IPS DF 6.9 (cell line): ENCODE results near the gene WNT4.

Source experiments
- DNase-seq: peaks from one replicate; pipeline ENCODE4 v3.0.0-alpha.2; 2013; ENCODE audit warnings: low read depth, low spot score
- H3K27ac ChIP-seq: one replicate; pipeline ENCODE4 v1.5.1; 2013; ENCODE audit warnings: low read length, control low read depth
- H3K27me3 ChIP-seq: 2 replicates; pipeline ENCODE4 v1.6.1; 2013; ENCODE audit warnings: mild to moderate bottlenecking, low read length; ENCODE audit not compliant: control insufficient read depth, insufficient read depth
- H3K36me3 ChIP-seq: 2 replicates; pipeline ENCODE4 v1.6.1; 2013; ENCODE audit warnings: low read length; ENCODE audit not compliant: control insufficient read depth, insufficient read depth
- H3K4me1 ChIP-seq: 2 replicates; pipeline ENCODE4 v1.6.1; 2013; ENCODE audit warnings: low read length; ENCODE audit not compliant: control insufficient read depth, insufficient read depth
- H3K4me3 ChIP-seq: 2 replicates; pipeline ENCODE4 v1.5.1; 2013; ENCODE audit warnings: mild to moderate bottlenecking, low read length
- H3K9me3 ChIP-seq: 2 replicates; pipeline ENCODE4 v1.6.1; 2013; ENCODE audit warnings: low read length, inconsistent platforms; ENCODE audit not compliant: control insufficient read depth, insufficient read depth
- WGBS: extraction: QIAGEN DNeasy Blood & Tissue Kit; methylation state at CpG from one replicate; pipeline ENCODE4 v1.1.7; 2013; ENCODE audit warnings: mixed read lengths, missing lambda C conversion rate; ENCODE audit not compliant: insufficient read length, insufficient coverage; 5-methylcytosine and 5-hydroxymethylcytosine counted together

WNT4 gene

DNA sequence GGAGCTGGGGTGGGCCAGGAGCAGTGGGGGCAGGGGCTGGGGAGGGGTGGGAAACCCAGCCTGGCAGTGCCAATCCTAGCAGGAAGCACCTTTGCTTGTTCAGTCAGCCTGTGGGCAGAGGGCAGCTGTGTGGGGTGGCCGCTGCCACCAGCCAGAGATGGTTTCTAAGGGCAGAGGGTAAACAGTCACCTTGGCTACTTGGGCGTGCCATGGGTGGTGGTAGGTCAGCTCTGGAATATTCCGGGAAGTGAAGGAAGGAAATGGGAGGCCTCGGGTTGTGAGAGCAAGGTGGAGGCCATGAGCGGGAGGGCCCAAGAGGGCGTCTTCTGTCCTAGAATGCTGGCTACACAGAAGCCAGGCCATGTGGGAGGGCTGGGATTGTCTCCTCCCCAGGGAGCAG lies 20.7 kb upstream of the WNT4 start:
- Histone ChIP-seq H3K4me3 (no peak overlapping the region), H3K4me1 (no peaks in the 10 kb centered on the region), H3K9me3 (no peaks in the 10 kb centered on the region), H3K27me3 (no peaks in the 10 kb centered on the region), H3K36me3 (no peaks in the 10 kb centered on the region), H3K27ac (no peak overlapping the region)
- DNase-seq: no peak
- no CpG with 5 or more reads among the region's 6 CpGs for WGBS

DNA sequence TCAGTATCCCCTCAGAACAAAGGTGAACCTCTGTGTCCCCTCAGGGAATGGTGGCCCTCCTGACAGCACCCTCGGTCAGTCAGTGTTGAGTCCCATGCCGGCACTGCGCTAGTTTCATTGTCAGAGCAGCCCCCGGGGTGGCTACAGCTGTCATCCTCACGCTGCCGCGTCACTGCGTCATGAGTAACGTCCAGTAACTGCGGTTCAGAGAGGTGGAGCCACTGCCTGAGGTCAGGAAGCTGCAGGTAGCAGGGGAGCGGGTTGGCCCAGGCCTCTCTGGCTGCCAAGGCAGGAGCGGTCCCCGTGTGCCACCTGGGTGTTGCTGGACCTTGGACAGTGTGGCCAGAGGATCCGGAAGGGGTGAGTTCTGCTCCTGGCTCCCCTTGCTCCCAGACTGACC lies 20.2 kb upstream of the WNT4 start:
- H3K4me3 ChIP-seq: no peak overlapping the region
- no CpG with 5 or more reads among the region's 14 CpGs for WGBS
- no peaks in the 10 kb centered on the region for H3K9me3 ChIP-seq
- H3K27ac ChIP-seq: no peak overlapping the region
- DNase-seq: no peak
- no peaks in the 10 kb centered on the region for H3K36me3 ChIP-seq
- H3K27me3 ChIP-seq: no peaks in the 10 kb centered on the region
- no peaks in the 10 kb centered on the region for H3K4me1 ChIP-seq

DNA sequence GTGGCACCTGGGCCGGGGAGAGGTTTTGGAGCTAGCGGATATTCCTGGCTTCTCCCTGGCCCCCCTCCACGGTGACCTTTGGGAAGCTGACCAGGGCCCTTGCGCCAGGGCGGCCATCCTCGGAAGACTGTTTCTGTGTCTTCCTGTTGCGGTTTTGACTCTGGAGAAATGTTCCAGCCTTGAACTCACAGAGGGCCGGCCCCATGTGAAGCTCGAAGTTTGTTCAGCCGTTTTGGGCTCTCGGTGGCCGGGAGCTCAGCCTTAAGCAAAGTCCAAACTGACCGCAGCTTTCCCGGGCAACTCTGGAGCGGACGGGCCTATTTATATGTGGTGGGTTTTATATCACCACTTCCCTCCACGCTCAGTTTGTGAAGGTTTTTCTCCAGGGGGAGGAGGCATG lies 17.0 kb upstream of the WNT4 start:
- DNase-seq: no peak
- no peak overlapping the region for H3K4me3 ChIP-seq
- no peaks in the 10 kb centered on the region for H3K36me3 ChIP-seq
- no peaks in the 10 kb centered on the region for H3K27me3 ChIP-seq
- H3K27ac ChIP-seq: no peak overlapping the region
- WGBS: no CpG with 5 or more reads among the region's 17 CpGs
- H3K4me1 ChIP-seq: no peaks in the 10 kb centered on the region
- H3K9me3 ChIP-seq: no peaks in the 10 kb centered on the region

DNA sequence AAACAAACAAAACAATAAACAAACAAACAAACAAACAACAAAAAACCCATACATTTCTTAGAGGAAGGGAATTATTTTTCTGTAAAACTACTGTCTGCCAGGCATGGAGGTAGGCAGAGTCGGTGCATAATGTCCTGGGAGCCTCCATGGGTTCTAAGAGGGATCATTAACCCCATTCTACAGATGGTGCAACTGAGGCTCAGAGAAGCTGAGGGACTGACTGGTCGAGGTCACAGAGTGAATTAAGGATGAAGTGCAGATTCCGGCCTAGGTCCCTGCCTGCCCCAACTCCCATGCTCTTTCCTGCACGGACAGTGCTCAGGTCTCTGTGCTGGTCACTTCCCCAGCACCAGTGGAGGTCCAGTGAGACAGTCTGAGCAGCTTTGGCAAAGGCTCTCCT lies 15.8 kb upstream of the WNT4 start:
- H3K4me1 ChIP-seq: no peaks in the 10 kb centered on the region
- H3K9me3 ChIP-seq: no peaks in the 10 kb centered on the region
- H3K36me3 ChIP-seq: no peaks in the 10 kb centered on the region
- no peak overlapping the region for H3K4me3 ChIP-seq
- no peak for DNase-seq
- no CpG with 5 or more reads among the region's 4 CpGs for WGBS
- H3K27me3 ChIP-seq: no peaks in the 10 kb centered on the region
- no peak overlapping the region for H3K27ac ChIP-seq

DNA sequence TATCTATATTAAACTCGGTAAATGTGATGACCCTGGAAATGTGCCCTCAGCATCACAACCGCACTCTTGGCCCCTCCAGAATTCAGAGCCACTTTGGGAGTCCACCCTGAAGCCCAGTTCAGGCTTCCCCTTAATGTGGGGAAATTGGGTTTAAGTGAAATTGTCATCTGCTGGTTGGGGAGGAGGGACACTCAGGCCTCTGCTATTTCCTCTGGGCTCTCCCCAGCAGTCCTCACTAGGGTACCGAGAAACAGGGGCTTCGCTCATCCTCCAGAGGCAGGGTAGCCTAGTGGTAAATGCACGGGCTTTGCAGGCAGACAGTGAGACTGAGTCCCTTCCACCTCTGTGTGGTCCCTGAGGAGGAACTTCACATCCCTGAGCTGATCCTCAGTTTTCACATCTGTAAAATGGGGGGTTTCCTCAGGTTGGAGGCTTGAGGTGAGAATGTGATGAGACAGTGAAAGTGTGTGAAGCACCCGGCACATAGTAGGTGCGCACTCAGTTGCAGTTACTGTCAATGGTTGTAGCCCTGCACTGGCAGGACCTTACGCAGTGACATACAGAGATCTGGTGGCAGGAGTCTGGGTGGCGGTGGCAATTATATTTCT lies 14.6 kb upstream of the WNT4 start:
- Histone ChIP-seq H3K27me3 (no peaks in the 10 kb centered on the region), H3K27ac (no peak overlapping the region), H3K4me1 (no peaks in the 10 kb centered on the region), H3K4me3 (no peak overlapping the region), H3K9me3 (no peaks in the 10 kb centered on the region), H3K36me3 (no peaks in the 10 kb centered on the region)
- WGBS: no CpG with 5 or more reads among the region's 9 CpGs
- DNase-seq: no peak

DNA sequence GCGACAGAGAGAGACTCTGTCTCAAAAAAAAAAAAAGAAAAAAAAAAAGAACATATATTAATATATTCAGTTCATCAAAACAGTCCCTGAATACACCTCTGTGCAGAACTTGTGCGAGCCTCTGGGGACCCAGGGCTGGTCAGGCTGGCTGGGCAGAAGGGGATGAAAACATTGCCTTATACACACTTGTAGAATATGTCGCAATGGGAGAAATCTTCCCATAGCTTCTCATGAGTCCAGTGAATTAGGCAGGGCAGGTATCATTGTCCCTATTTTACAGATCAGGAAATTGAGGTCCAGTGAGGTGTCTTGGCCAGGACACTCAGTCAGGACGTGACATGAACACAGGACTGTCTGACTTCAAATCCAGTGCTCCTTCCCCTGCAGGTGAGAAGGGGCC lies 12.6 kb upstream of the WNT4 start:
- DNase-seq: no peak
- no peaks in the 10 kb centered on the region for H3K36me3 ChIP-seq
- no peak overlapping the region for H3K4me3 ChIP-seq
- no peaks in the 10 kb centered on the region for H3K27me3 ChIP-seq
- no peaks in the 10 kb centered on the region for H3K4me1 ChIP-seq
- no CpG with 5 or more reads among the region's 4 CpGs for WGBS
- H3K27ac ChIP-seq: no peak overlapping the region
- no peaks in the 10 kb centered on the region for H3K9me3 ChIP-seq

DNA sequence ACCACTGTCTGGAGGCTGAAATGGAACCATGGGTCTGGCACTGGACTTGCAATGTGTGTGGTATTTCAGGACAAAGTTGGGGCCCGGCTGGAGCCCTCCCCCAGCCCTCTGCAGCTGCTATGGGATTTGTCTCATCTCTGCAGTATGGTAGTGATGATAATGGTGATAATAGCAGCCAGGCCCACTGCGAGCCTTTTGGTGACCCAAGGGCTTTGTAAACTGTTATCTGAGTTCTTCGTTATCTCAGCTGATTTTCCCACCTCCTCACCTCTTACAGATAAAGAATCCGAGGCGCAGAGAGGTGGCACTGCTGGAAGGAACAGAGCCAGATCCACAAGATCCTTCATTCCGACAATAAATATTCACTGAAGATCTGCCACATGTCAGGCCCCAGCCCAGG lies 11.7 kb upstream of the WNT4 start:
- H3K36me3 ChIP-seq: no peaks in the 10 kb centered on the region
- H3K27me3 ChIP-seq: no peaks in the 10 kb centered on the region
- H3K4me3 ChIP-seq: no peak overlapping the region
- H3K27ac ChIP-seq: no peak overlapping the region
- no peak for DNase-seq
- H3K4me1 ChIP-seq: no peaks in the 10 kb centered on the region
- WGBS: no CpG with 5 or more reads among the region's 6 CpGs
- no peaks in the 10 kb centered on the region for H3K9me3 ChIP-seq

DNA sequence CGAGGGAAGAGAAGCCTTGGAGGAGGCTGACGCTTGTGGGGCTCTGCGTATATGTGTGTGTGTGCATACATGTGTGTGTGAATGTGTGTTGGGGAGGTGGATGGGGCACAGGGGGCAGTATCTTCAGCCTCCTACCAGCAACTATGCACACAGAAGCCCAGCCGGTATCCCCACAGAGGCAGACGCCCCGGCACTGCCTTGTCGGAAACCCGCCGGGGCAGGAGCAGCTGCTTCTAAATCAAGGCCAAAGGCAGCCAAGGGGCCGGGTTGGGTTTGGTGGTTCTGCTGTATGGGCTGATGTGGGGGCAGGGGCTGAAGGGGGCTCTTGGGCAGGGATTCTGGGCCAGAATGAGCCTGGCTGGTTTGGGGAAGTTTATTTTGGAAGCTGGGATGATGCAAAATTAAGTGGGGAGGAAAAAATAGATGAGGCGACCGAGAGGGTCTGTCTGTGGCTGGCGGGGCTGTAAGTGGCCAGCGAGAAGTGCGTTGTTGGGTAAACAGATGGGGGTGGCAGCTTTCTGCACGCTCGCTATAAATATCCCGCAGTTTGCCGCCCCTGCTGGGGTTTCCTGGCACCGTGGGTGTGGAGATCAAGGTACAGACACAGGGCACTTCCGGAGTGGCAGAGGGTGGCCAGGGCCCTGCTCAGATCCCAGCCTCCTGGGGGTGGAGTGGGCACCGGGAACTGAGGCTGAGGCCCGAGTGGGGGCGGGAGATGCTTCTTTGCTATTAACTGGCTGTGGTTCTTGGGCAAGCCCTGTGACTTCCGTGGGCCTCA lies 11.0 kb upstream of the WNT4 start:
- Histone ChIP-seq H3K4me1 (no peaks in the 10 kb centered on the region), H3K27me3 (no peaks in the 10 kb centered on the region), H3K36me3 (no peaks in the 10 kb centered on the region), H3K9me3 (no peaks in the 10 kb centered on the region), H3K27ac (no peak overlapping the region), H3K4me3 (no peak overlapping the region)
- no peak for DNase-seq
- no CpG with 5 or more reads among the region's 25 CpGs for WGBS

DNA sequence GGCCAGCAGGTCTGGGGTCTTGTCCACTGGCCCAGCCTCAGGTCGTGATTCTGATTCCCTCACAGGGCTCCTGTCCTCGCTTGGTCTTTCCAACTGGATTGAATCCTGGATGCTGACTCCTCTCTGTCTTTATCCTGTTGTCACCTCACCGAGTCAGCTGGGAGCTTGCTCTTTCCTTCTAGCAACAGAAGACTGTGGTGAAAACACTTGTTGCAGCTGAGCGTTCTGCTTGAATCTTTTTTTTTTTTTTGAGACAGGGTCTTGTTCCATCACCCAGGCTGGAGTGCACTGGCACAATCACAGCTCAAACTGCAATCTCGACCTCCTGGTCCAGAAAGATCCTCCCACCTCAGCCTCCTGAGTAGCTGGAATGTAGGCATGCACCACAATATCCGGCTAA lies 8.0 kb upstream of the WNT4 start:
- Histone ChIP-seq H3K36me3 (no peaks in the 10 kb centered on the region), H3K27ac (no peak overlapping the region), H3K27me3 (no peaks in the 10 kb centered on the region), H3K4me1 (no peaks in the 10 kb centered on the region), H3K9me3 (no peaks in the 10 kb centered on the region), H3K4me3 (no peak overlapping the region)
- no peak for DNase-seq
- no CpG with 5 or more reads among the region's 6 CpGs for WGBS

DNA sequence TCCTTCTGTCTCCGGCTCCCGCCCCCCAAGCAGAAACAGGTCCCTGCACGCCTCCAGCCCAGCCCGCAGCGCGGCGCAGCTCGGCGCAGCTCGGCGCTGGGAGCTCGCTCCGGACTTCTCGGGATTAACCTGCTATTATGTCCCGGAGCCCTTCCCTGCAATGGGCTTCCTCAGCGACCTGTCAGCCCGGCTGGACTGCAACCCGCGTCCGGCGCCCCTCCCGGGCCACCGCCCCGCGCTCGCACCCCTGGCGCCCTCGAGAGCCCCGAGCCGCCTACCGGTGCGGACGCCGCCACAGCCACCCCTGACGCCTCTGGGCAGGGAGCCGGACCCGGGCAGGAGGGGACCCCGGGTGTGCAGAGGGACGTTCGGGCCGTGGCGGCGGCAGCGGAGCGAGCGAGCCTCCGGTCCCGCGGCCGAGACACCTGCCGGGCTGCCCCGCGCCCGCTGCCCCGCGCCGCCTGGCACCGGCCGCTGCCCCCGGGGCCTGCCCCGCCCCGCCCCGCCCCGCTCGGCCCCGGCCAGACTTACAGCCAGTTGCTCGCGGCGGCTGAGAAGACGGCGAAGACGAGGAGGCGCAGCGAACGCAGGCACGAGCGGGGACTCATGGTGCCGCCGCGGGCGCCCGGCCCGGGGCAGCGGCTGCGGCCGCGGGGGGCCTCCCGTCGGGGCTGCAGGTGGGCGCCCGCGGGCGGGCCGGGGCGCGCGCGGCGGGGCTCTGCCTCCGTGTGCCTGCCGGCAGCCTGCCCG lies 407 bp downstream of the WNT4 start:
- no CpG with 5 or more reads among the region's 102 CpGs for WGBS
- H3K27ac ChIP-seq: no peak overlapping the region
- peaks cover 4% of the 10 kb centered on the region for H3K4me1 ChIP-seq
- peaks cover 8% of the 10 kb centered on the region for H3K27me3 ChIP-seq
- H3K36me3 ChIP-seq: no peaks in the 10 kb centered on the region
- no peaks in the 10 kb centered on the region for H3K9me3 ChIP-seq
- H3K4me3 ChIP-seq: peak overlapping the region; percentile 29; the same call in 1 of the 2 replicates
- no peak for DNase-seq
